Skin of body (tissue), 2 donors: ENCODE measurements around the gene PRRX2. TPM values are rescaled to one million over a fixed set of nuclear protein-coding genes. Genes with fewer than 3 reads are reported as not detected.
"Not testable (repeated sequence)": the region's sequence is repeated elsewhere in the genome, so short reads cannot be mapped to it uniquely, and the experiment has no call there.

Experiments used
- DNase-seq: peaks from one replicate; lab custom pipeline; 2025; lab: John Stamatoyannopoulos, UW
- total RNA-seq: library from RNA; depleted of rRNA; stranded (reverse); fragments of >200 nt; gene quantifications from one replicate; pipeline ENCODE4 v1.2.3, GENCODE V29; 2014

The PRRX2 gene
- total RNA-seq, 1 donor from 2014 or later, result 9.4 TPM

DNA sequence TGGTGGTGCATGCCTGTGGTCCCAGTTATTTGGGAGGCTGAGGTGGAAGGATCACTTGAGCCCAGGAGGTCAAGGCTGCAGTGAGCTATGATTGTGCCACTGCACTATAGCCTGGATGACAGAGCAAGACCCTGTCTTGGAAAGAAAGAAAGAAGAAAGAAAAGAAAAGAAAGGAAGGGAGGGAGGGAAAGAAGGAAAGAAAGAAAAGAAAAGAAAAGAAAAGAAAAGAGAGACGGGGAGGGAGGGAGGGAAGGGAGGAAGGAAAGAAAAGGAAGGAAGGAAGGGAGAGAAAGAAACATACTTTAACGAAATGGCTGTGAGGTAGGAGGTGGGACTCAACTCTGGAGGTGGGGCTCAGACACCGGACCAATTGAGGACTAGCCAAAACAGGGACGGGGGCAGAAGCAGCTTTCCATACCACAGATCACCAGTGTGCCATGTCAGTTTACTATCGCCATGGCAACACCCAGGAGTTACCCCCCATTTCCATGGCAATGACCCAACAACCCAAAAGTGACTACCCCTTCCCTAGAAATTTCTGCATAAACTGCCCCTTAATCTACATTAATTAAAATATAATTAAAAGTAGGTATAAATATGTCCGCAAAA lies 66.1 kb downstream of the PRRX2 start:
- no peak for DNase-seq

DNA sequence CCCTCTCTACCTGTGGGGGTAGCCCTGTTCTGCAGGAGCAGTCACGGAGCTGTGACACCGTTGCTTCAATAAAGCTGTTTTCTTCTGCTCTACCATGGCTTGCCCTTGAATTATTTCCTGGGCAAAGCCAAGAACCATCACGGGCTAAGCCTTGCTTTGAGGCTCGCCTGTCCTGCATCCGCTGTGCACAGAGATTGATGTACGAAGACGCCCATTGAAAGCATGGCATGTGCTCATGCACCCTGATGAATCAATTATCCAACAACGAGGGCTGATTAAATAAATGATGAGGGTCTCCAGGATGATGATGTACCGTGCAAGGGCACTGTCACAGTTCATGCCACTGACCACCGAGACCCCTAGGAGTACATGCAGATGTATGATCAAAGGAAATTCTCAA lies 66.7 kb downstream of the PRRX2 start:
- no peak for DNase-seq

DNA sequence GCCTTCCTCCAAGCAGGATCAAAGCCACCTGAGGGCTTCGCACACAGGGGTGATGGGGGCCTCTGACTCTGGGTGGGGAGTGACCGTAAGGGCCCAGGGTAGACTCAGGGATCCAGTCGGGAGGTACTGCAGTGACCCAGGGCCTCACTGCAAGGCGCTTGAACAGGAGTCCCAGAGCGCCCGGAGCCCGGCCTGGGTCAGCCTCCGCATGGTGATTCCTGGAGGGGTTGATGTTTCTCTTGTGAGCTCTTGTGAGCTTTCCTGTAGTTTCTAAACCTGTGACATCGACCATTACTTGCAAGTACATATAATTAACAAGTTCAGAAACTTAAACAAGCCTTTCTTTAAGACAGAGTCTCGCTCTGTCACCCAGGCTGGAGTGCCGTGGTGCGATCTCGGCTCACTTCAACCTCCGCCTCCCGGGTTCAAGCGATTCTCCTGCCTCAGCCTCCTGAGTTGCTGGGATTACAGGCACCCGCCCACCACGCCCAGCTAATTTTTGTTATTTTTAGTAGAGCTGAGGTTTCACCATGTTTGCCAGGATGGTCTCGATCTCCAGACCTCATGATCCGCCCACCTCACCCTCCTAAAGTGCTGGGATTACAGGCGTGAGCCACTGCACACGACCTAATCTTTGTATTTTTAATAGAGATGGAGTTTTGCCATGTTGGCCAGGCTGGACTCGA lies 67.6 kb downstream of the PRRX2 start:
- no peak for DNase-seq

DNA sequence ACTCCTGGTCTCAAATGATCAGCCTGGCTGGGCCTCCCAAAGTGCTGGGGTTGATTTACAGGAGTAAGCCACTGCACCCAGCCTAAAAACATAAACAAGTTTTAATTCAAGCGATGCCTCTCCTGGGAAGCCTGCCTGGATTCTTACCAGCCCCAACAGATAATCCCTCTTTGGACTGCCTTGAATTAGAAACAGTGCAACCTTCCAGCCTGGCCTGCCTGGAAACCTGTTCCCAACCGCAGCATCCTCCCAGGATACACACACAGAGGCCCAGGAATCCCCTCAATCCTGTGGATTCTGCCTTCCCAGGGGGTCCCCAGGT lies 68.1 kb downstream of the PRRX2 start:
- DNase-seq, result no peak

DNA sequence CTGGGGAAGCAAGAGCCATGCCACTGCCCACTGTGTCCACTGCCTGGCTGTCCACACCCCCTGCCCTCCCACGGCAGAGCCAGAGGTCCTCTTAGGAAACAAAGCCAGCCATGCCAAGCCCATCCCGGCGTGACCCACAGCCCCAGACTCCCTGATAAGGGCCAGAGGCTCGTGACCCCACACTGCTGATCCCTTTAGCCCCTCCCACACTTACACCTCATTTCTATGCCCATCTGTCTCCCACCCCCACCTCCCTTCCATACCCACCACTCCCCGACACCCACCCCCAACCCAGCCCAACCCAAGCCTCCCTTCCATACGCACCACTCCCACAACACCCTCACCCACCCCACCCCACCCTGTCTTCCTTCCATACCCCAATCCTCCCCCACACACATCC lies 70.1 kb downstream of the PRRX2 start:
- no peak for DNase-seq

DNA sequence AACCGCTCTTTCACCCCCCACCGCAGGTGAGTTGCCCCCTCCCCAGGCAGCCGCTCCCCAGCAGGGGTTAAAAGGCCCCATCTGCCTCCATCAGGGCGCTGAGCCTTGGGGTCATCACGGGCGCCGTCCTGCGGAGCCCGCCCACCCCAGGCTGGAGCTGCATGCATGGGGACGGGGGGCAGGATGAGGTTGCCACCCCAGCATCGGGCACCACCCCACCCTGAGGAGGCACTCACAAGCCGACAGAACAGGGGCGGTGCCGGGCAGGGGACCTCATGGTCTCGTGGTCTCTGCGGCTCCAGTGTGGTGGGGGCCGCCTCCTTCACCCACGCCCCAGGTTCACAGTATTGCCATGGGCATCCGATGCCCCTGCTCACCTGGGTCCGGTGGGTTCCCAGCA lies 70.9 kb downstream of the PRRX2 start:
- no peak for DNase-seq

DNA sequence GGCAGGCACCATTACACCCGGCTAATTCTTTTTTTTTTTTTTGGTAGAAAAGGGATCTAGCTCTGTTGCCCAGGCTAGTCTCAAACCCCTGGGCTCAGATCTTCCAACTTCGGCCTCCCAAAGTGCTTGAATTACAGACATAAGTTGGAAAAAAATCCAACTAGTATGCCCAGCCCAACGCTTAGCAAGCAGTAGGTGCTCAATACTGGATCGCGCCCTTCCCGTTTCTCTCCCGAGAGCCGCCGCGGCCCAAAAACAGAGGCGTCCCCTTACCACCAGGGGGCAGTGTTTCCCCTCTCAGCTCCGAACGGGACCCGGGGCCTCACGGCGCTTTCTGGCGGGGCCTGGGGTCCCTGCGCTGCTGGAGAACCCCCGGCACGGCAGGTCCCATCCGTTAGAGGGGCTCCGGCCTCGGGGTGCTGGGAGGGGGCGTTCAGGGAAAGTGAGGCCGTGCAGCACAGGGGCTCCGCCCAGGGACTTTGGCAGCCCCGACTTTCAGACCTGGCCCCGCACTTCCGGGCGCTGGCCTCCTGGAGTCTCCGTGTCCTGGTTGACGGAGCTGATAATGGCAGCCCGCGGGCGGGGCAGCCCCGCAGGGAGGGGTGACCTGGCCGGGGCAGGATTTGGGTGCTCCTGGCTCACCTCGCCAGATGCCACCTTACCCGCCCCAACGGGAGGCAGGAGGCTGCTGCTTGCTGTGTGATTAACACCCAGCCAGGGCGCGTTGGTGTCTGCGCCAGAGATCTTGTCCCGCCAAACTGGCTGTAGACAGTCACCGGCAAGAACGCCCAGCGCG lies 72.2 kb downstream of the PRRX2 start:
- DNase-seq, result peak; percentile 50

DNA sequence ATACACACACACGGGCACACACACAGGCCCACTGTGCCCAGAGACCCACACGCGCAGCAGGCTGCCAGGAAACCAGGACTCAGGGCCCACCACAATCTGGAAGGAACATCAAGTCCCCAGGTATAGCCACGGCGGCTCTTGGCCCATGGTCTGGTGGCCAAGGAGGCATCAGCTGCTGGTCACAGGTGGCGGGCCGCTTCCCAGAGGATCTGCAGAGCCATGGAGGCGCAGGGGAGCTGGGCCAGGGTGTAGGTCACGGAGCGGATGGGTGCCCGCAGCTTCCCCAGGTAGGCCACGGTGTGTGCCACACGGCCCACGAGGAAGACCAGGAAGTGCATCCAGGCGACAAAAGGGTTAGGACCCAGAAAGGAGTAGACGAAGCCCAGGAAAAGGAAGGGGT lies 74.0 kb downstream of the PRRX2 start:
- no peak for DNase-seq

DNA sequence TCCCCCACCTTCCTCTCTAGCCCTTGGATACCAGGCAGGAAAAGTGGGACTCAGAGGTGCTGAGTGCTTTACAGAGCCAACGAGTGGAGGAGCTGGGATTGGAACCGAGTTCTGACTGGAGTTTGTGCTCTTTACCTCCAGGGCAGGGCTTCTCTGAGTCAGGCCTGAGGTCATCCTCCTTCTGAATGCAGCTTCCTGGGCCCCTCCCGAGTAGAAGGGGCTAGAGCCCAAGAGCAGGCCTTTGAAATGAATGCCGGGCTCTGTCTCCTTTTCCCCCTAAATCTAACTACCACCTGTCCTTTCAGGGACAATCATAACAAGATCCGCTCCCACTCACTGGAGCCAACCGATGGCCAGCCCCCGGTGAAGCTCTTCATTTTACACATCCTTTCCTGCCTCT lies 74.7 kb downstream of the PRRX2 start:
- no peak for DNase-seq

DNA sequence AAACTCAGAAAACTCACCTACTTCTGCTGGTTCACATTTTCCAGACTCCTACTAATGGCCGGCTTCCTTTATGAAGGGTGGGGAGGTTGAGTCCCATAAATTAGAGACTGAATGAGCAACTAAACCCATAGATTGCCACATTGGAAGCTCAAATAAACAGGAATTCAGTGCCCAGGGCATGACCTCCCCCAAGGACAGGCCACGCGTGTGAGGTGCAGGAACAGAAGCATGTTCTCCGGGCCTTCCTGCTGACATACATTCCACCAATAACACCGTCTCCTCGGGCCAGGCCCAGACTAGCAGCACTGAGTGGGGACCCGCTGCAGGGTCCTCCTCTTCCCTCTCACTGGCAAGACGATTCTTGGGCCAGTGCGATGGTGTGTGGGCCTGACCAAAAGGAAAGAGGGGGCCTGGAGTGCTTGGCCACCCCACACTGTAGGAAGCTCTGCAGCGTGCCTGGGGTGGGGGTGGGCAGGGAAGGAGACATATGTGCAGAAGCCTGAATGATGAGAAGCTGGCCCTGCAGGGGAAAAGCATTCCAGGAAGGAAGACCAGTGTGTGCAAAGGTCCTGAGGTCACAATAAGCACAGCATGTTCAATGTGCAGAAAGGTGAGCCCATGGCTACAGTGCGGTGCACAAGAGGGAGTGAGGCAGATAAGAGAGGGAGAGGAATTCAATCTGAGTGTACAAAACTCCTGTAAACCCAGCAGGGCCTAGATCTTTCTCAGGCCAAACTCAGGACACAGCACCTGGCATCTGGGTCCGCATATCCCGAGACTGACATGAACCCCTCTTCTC lies 75.4 kb downstream of the PRRX2 start:
- no peak for DNase-seq

DNA sequence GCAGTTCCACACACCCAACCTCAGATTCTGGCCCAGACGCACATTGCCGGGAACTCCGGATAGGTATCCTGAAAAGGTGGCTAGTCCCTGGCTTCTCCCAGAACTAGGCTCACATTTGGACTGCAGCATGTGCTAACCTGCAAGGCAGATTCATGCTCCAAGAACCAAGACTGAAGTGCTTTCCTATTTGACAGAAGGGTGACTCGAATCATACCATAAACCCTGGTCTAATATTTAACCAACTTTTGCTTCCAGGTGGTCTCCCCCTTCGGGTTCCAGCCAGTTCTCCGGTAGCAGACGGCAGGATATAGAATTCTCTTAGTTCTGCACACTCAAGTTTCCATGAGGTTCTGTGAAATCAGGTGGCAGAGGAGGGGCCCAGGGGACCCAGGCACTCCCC lies 79.8 kb downstream of the PRRX2 start:
- no peak for DNase-seq

DNA sequence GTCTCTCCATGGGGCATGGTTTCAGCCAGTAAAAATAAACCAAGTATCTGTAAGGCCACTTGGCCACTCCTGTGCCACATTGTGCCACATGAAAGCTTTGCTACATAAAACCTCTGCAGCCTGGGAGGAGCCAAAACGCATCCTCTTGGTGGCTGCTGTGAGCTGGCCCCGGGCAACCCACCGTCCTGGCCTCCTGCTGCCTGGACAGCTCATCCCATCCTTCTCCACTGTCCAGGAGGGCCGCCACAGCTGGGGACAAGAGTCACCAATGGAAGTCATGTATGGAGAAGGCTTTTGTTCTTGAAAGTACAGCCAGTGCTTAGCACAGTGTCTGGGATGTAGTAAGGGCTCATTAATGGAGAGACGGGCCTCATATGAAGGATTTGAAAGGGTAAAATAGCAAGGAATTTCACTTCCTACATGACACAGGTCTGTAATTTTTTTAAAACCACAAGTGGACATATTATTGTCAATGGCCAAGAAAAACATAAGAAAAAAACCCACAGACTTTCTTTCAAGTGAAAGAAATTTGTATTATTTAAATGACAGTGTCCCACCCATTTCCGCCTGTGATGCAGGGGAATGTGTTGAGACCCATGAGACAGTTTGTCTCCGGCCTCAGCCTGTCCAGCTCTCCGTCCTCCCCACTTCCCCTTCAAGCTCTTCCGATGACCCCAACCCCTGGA lies 80.8 kb downstream of the PRRX2 start:
- DNase-seq, result no peak

DNA sequence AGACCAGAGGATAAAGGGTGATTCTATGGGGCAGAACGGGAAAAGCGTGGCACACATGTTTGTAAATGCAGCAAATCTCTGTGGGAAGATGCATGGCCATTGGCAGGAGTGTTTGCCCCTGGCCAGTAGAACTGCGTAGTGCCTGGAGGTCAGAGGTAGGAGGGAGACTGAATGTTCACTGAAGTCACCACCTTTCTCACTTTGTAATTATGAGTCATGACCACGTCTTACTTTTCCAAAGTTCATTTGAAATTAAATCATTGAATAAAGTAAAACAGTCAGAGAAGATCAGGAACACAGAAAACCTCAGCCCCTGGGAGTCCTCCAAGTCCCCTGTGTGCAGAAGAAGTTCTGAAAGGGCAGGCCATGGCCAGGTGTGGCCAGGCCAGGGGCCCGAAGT lies 82.8 kb downstream of the PRRX2 start:
- no peak for DNase-seq

DNA sequence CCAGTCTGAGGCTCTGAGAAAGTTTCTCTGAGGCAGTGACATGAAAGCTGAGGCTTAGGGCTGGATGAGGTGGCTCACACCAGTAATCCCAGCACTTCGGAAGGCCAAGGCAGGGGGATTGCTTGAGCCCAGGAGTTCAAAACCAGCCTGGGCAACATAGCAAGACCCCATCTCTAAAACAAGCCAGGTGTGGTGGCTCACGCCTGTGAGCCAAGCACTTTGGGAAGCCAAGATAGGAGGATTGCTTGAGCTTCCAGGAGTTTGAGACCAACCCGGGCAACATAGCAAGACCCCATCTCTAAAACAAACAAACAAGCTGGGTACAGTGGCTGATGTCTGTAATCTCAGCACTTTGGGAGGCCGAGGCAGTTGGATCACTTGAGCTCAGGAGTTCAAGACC lies 83.6 kb downstream of the PRRX2 start:
- DNase-seq, result not testable (repeated sequence)

DNA sequence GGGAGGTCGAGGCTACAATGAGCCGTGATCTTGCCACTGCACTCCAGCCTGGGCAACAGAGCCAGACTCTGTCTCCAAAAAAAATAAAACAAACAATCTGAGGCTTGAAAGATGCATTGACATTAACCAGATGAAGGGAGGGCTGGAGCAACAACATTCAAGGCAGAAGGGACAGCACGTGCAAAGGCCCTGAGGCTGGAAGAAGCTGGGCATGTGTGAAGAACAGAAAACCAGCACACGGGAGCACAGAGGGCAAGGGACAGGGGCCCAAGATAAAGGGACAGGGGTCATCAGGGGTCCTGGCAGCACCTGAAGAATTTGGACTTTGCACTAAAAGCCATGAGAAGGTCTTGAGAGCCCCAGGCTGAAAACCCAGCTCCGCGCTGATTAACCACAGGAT lies 84.1 kb downstream of the PRRX2 start:
- no peak for DNase-seq

DNA sequence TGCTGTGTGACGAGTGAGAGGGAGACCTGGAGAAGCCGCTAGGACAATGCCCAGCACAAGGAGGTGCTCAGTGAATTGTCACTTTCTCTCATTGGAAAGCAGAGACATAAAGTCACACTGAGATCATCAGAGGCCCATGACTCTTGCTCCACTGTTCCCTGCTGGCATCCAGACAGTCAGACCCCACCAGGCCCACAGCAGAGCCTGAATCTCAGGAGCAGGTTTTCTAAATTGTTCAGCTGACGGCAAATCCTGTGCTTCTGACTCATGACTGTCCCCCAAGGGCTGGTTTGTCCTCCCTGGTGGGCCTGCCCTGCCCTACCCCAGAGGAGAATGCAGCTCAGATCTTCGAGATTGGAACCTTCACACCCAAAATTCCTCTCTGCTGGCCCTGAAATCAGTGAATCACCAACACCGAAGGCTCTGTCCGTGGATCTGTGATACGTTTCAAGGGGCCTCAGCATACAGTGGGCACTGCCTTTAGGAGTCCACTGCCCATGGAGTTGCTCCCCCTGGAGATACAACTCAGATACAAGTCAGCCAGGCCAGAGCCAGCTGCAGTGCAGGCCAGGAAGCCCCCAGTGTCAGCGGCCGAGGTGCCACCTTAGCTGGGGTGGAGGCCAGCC lies 84.7 kb downstream of the PRRX2 start:
- no peak for DNase-seq

DNA sequence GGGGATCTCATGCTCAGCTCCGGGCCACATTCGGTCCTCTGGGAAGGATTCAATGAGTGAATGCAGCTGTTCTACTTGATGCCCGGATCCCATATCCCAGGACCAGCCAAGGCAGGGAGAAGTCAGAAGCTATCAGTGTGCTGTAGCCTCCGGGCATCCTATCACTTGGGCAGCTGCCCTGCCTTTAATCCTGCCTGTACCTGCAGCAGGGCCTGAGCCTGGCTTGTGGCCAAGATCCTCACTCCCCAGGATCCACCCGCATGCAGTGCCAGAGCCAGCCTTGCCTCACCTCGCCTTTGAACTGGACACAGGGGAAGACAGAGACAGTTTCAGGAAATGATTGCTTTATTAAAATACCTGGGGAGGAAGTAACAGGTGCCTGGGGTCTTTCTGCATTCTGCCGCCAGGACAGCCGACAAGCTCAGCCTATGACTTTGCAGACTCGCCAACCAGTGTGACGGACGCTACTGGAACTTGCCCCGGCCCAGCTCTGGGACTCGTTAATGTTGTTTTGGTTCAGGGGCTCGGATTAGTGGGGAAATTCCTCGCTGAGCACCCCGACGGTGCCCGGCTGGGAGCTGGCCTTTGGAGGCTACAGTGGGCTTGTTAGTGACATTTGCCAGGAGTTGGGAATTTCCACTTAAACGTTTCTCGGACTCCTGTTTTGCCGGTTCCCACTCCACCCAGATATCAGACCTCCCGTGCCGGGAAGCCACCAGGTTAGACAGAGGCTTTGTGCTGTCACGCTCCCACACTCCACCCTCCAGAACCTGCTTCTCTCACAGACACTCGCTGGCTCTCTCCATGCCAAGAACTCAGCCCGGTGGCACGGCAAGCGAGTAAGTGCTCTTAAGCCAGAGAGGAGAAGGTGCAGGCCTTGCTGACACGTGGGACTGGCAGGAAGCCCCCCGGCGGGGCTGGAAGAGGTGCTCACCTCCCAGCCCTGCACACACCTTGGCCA lies 86.7 kb downstream of the PRRX2 start:
- no peak for DNase-seq

DNA sequence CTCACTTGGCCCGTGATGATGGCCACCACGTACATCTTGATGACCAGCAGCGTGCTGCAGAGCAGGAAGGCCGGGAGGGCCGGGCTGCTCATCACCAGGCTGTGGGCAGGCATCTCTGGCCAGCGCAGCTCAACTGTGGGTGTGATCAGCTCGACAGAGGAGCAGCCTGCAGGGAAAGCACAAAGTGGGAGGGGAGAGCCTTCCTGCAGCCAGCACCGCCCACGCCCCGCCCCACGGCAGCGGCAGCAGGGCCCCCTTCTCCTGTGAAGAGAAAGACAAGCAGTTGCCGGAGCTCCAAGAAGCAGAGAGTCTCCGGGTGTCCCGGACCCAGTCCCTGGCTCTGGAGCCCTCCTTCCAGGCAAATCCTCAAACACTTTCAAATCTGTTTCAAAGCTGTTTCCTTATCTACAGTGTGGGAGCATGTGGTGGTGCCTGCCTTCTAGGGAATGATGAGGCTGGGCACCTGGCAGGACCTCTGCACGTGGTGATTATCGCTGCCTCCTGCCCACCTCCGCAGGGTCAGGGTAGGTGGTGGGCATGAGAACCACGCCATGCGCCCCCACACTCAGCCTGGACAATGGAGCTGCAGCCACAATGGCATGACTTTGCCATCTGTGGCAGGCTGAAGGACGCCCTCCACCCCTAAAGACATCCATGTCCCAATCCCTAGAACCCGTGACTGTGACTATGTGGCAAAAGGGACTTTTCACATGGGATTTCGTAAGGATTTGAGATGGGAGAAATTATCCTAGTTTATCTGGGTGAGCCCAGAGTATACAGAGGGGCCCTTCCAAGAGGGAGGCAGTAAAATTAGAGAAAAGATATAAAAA lies 87.7 kb downstream of the PRRX2 start, which contains the start of gene PTGES:
Gene PTGES (minus strand): TSS at position 143 of the 830 bp plus-strand sequence. CDS start 30 bp downstream, at position 113.
- DNase-seq, result peak; percentile 70

DNA sequence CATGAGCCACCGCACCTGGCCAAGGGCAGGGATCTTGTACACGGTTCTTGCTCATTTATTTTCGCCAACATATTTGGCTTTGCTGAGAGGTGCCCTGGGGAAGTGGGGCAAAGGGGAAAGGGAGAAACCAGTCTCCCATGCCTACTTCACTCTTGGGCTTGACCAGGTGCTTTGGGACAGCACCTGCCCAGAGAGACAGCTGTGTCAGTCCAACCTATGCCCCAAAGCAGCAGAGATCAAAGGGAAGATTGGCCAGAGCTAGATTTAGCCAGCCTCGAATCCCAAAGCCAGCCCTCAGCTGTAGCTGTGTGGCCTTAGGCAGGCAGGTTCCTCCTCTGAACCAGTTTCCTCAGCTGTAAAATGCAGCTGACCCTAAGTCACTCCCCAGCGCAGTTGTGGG lies 89.7 kb downstream of the PRRX2 start:
- DNase-seq, result no peak
